OCI-LY3 (cell line): Measurements from ENCODE around the gene ANK3.

ENCODE experiments used
- EZH2phosphoT487 ChIP-seq: fragments of 200-600 bp; shearing (Covaris generic); IDR thresholded peaks from 2 replicates; pipeline ENCODE4 v1.6.1; 2018; ENCODE audit warnings: antibody characterized with exemption, mixed run types, low read depth
- TF ChIP-seq, protein P1 (sequence below): fragments of 200-600, 300-600 bp; sonication (generic); IDR thresholded peaks from 2 replicates; pipeline ENCODE4 v1.5.1; 2014; ENCODE audit warnings: antibody characterized with exemption, low read length, low read depth

DNA sequence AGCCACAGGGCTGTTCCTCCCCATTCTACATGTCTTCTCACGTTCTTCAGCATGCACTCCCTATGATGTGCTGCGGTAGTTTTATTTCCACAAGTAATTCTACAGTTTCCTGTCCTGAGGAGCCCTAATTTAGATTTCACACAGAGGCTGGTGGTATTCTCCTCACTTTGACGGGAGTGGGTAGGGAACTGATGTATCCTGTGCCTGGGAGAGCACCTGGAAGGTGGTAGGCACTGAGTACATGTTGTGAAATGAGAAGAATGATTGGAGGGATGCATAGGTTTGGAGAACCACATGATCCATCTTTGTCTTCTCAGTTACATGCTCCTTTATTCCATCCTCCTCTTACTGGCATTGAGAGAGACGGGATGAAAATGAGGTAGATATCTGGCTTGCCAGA is 365.2 kb downstream of the ANK3 start:
- TF ChIP-seq, protein P1, sequence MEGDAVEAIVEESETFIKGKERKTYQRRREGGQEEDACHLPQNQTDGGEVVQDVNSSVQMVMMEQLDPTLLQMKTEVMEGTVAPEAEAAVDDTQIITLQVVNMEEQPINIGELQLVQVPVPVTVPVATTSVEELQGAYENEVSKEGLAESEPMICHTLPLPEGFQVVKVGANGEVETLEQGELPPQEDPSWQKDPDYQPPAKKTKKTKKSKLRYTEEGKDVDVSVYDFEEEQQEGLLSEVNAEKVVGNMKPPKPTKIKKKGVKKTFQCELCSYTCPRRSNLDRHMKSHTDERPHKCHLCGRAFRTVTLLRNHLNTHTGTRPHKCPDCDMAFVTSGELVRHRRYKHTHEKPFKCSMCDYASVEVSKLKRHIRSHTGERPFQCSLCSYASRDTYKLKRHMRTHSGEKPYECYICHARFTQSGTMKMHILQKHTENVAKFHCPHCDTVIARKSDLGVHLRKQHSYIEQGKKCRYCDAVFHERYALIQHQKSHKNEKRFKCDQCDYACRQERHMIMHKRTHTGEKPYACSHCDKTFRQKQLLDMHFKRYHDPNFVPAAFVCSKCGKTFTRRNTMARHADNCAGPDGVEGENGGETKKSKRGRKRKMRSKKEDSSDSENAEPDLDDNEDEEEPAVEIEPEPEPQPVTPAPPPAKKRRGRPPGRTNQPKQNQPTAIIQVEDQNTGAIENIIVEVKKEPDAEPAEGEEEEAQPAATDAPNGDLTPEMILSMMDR: no peak
- no peak for TF ChIP-seq EZH2phosphoT487
